GM19395 (cell line): ENCODE data around the gene DGKQ.
"Not testable (repeated sequence)": the region's sequence is repeated elsewhere in the genome, so short reads cannot be mapped to it uniquely, and the experiment has no call there.

Source experiments
- ATAC-seq: cut with Tn5 transposase; IDR thresholded peaks from one replicate; pipeline ENCODE4 v1.9.1; 2021; ENCODE audit warnings: mild to moderate bottlenecking, moderate library complexity; ENCODE audit not compliant: unreplicated experiment

Gene DGKQ

GRCh38 chr4:952881-953573 is 20.3 kb downstream of the DGKQ start:
- ATAC-seq = no peak

- ATAC-seq = no peak
Observed at GRCh38 chr4:951594-952468, 21.5 kb downstream of the DGKQ start.

GRCh38 chr4:951186-951585 is 22.2 kb downstream of the DGKQ start:
- ATAC-seq = no peak

GRCh38 chr4:950136-951020 is 23.0 kb downstream of the DGKQ start:
- ATAC-seq = no peak

GRCh38 chr4:949656-950055 is 23.7 kb downstream of the DGKQ start:
- ATAC-seq = no peak

- no peak for ATAC-seq
Observed at GRCh38 chr4:948936-949300, 24.5 kb downstream of the DGKQ start.

- ATAC-seq = no peak
Observed at GRCh38 chr4:948101-948935, 25.1 kb downstream of the DGKQ start.

- no peak for ATAC-seq
Observed at GRCh38 chr4:947491-947971, 25.8 kb downstream of the DGKQ start.

GRCh38 chr4:946517-947471 is 26.6 kb downstream of the DGKQ start:
- no peak for ATAC-seq

GRCh38 chr4:946103-946450 is 27.3 kb downstream of the DGKQ start:
- ATAC-seq = no peak

- ATAC-seq = no peak
Observed at GRCh38 chr4:945274-946102, 27.9 kb downstream of the DGKQ start.

- ATAC-seq = not testable (repeated sequence)
Observed at GRCh38 chr4:939508-939907, 33.9 kb downstream of the DGKQ start.

- no peak for ATAC-seq
Observed at GRCh38 chr4:932713-933070, 40.7 kb downstream of the DGKQ start.

GRCh38 chr4:931960-932712 is 41.2 kb downstream of the DGKQ start, which contains the start of the genes GAK and TMEM175:
GAK (minus strand) TSS chr4:932316; CDS start chr4:932187, 129 bp downstream.
TMEM175 (plus strand) TSS chr4:932460; CDS start chr4:947740, 15,280 bp downstream.
- ATAC-seq = peak; percentile 90

GRCh38 chr4:931194-931959 is 42.0 kb downstream of the DGKQ start:
- peak; percentile 1 for ATAC-seq

GRCh38 chr4:930827-931193 is 42.6 kb downstream of the DGKQ start:
- ATAC-seq = no peak

GRCh38 chr4:930028-930551 is 43.3 kb downstream of the DGKQ start:
- no peak for ATAC-seq
